GM23248 (cell line): Measurements from ENCODE around the gene REV3L. TPM values are rescaled to one million over a fixed set of nuclear protein-coding genes. Genes with fewer than 3 reads are reported as not detected.

Source experiments
- DNase-seq: peaks from one replicate; pipeline ENCODE4 v3.0.0-alpha.2; 2015
- H2AFZ ChIP-seq: fragments of 200-600 bp; sonication (generic); 2 replicates; pipeline ENCODE4 v1.6.1; 2016; ENCODE audit warnings: antibody characterized with exemption
- H3F3A ChIP-seq: fragments of 200-600 bp; sonication (generic); 2 replicates; pipeline ENCODE4 v1.6.1; 2016; ENCODE audit warnings: mild to moderate bottlenecking, antibody characterized with exemption, mixed run types; ENCODE audit not compliant: insufficient read depth
- H3K27ac ChIP-seq: fragments of 200-600 bp; sonication (generic); 2 replicates; pipeline ENCODE4 v1.5.1; 2016; ENCODE audit warnings: mild to moderate bottlenecking
- H3K27me3 ChIP-seq: fragments of 200-600 bp; sonication (generic); replicated peaks from 2 replicates; pipeline ENCODE4 v1.6.1; 2016; ENCODE audit warnings: mild to moderate bottlenecking; ENCODE audit not compliant: insufficient read depth
- H3K36me3 ChIP-seq: fragments of 200-600 bp; sonication (generic); 2 replicates; pipeline ENCODE4 v1.6.1; 2016; ENCODE audit warnings: low read depth, mild to moderate bottlenecking
- H3K4me1 ChIP-seq: fragments of 200-600 bp; sonication (generic); 2 replicates; pipeline ENCODE4 v1.6.1; 2016; ENCODE audit warnings: mild to moderate bottlenecking; ENCODE audit not compliant: insufficient read depth
- H3K4me2 ChIP-seq: fragments of 200-600 bp; sonication (generic); one replicate; pipeline ENCODE4 v1.6.1; 2016; ENCODE audit warnings: mild to moderate bottlenecking; ENCODE audit not compliant: unreplicated experiment
- H3K4me3 ChIP-seq: fragments of 200-600 bp; sonication (generic); 2 replicates; pipeline ENCODE4 v1.5.1; 2016; ENCODE audit warnings: mild to moderate bottlenecking
- H3K79me2 ChIP-seq: fragments of 200-600 bp; sonication (generic); 2 replicates; pipeline ENCODE4 v1.6.1; 2016; ENCODE audit warnings: mild to moderate bottlenecking; ENCODE audit not compliant: insufficient read depth
- H3K9ac ChIP-seq: fragments of 200-600 bp; sonication (generic); 2 replicates; pipeline ENCODE4 v1.6.1; 2016; ENCODE audit warnings: mild to moderate bottlenecking
- H3K9me2 ChIP-seq: fragments of 200-600 bp; sonication (generic); 2 replicates; pipeline ENCODE4 v1.6.1; 2016; ENCODE audit warnings: mixed run types, mild to moderate bottlenecking, moderate library complexity; ENCODE audit not compliant: insufficient read depth
- H3K9me3 ChIP-seq: fragments of 200-600 bp; sonication (generic); one replicate; pipeline ENCODE4 v1.6.1; 2017; ENCODE audit warnings: low read depth
- H4K20me1 ChIP-seq: fragments of 200-600 bp; sonication (generic); 2 replicates; pipeline ENCODE4 v1.6.0; 2016; ENCODE audit not compliant: insufficient read depth
- EZH2 ChIP-seq: fragments of 200-600 bp; sonication (generic); IDR thresholded peaks from 2 replicates; pipeline ENCODE4 v1.6.1; 2018; ENCODE audit warnings: antibody characterized with exemption, mild to moderate bottlenecking; ENCODE audit not compliant: insufficient read depth, poor library complexity, severe bottlenecking
- EZH2phosphoT487 ChIP-seq: fragments of 200-600 bp; sonication (generic); IDR thresholded peaks from 2 replicates; pipeline ENCODE4 v1.6.1; 2018; ENCODE audit warnings: antibody characterized with exemption, moderate library complexity, mild to moderate bottlenecking, low read depth; ENCODE audit not compliant: insufficient read depth
- WGBS, 2 experiments: methylation state at CpG; one replicate each; pipeline ENCODE4 v1.1.6; 2015 to 2017; ENCODE audit warnings: low lambda C conversion rate in 2 of 2, low coverage in 1 of 2; ENCODE audit errors: missing lambda C conversion rate in 2 of 2; 5-methylcytosine and 5-hydroxymethylcytosine counted together
- in situ Hi-C: fragments of 300-500 bp; cut with MboI; formaldehyde crosslinking; loops from 2 replicates; pipeline ENCODE4 v1.15.0; 2020
- polyA plus RNA-seq: library from polyadenylated mRNA; unstranded; fragments of >200 nt; fragmentation: Nextera tagmentation; extraction: Ambion mirVana; gene quantifications from 2 replicates; pipeline ENCODE4 v1.2.1, GENCODE V29; 2016
- total RNA-seq: library from RNA; depleted of rRNA; stranded (reverse); fragments of >200 nt; shearing (Covaris generic); gene quantifications from 2 replicates; pipeline ENCODE4 v1.2.3, GENCODE V29; 2014

The REV3L gene
- total and polyA plus RNA-seq, 2 experiments from 2014 or later, result 25.0 to 25.1 TPM

GRCh38 chr6:111468329-111469012 is 14.5 kb downstream of the REV3L start:
- TF ChIP-seq EZH2 (no peak), EZH2phosphoT487 (no peak)
- H3F3A ChIP-seq, result peaks cover 19% of the 10 kb centered on the region
- no peaks in the 10 kb centered on the region for H3K9me2 ChIP-seq
- peak overlapping the region; percentile 60 for H3K27ac ChIP-seq
- H3K9ac ChIP-seq, result no peak overlapping the region
- peaks cover 40% of the 10 kb centered on the region for H3K4me1 ChIP-seq
- no peaks in the 10 kb centered on the region for H4K20me1 ChIP-seq
- in situ Hi-C loops, result no loop called here
- no peak overlapping the region for H3K4me3 ChIP-seq
- no peak overlapping the region for H2AFZ ChIP-seq
- no peaks in the 10 kb centered on the region for H3K27me3 ChIP-seq
- H3K36me3 ChIP-seq, result no peaks in the 10 kb centered on the region
- H3K4me2 ChIP-seq, result peak overlapping the region; percentile 26
- peak; percentile 61 for DNase-seq
- no peaks in the 10 kb centered on the region for H3K9me3 ChIP-seq
- 75% methylated on average over 5 of the region's 5 CpGs for WGBS, 2 experiments
- peaks cover 100% of the 10 kb centered on the region for H3K79me2 ChIP-seq

- Histone ChIP-seq H3K9ac (no peak overlapping the region), H3K4me1 (peaks cover 42% of the 10 kb centered on the region), H3K4me3 (no peak overlapping the region), H3F3A (peaks cover 10% of the 10 kb centered on the region), H3K4me2 (no peak overlapping the region), H3K9me2 (no peaks in the 10 kb centered on the region), H2AFZ (no peak overlapping the region), H3K9me3 (no peaks in the 10 kb centered on the region), H4K20me1 (no peaks in the 10 kb centered on the region), H3K79me2 (peaks cover 100% of the 10 kb centered on the region), H3K27me3 (no peaks in the 10 kb centered on the region), H3K36me3 (peaks cover 2% of the 10 kb centered on the region; the same call in 1 of the 2 replicates), H3K27ac (no peak overlapping the region)
- no peak for TF ChIP-seq EZH2phosphoT487
- DNase-seq, result no peak
- WGBS, 2 experiments, result 80 to 82% methylated on average over 1 of the region's 1 CpG
- in situ Hi-C loops, result no loop called here
Measured at GRCh38 chr6:111464184-111464583, 18.8 kb downstream of the REV3L start.

- DNase-seq, result peak; percentile 67
- in situ Hi-C loops, result no loop called here
- no peaks in the 10 kb centered on the region for H3K9me3 ChIP-seq
- H3K4me1 ChIP-seq, result peaks cover 30% of the 10 kb centered on the region
- H3K79me2 ChIP-seq, result peaks cover 100% of the 10 kb centered on the region
- peaks cover 8% of the 10 kb centered on the region for H3K36me3 ChIP-seq
- no peaks in the 10 kb centered on the region for H3K27me3 ChIP-seq
- H2AFZ ChIP-seq, result no peak overlapping the region
- H3K27ac ChIP-seq, result peak overlapping the region; percentile 28; the same call in 1 of the 2 replicates
- no peak overlapping the region for H3K4me2 ChIP-seq
- H3K9me2 ChIP-seq, result no peaks in the 10 kb centered on the region
- H3F3A ChIP-seq, result no peaks in the 10 kb centered on the region; the same call in 1 of the 2 replicates
- TF ChIP-seq EZH2phosphoT487, result no peak
- TF ChIP-seq EZH2, result no peak
- 50 to 54% methylated on average over 7 of the region's 7 CpGs for WGBS, 2 experiments
- H4K20me1 ChIP-seq, result no peaks in the 10 kb centered on the region
- no peak overlapping the region for H3K9ac ChIP-seq
- H3K4me3 ChIP-seq, result peak overlapping the region; percentile 57; the same call in 1 of the 2 replicates
Measured at GRCh38 chr6:111462770-111463391, 20.1 kb downstream of the REV3L start.

GRCh38 chr6:111461860-111462259 is 21.2 kb downstream of the REV3L start:
- no peaks in the 10 kb centered on the region; the same call in 1 of the 2 replicates for H3F3A ChIP-seq
- peak overlapping the region; percentile 57 for H3K4me3 ChIP-seq
- no peaks in the 10 kb centered on the region for H3K9me2 ChIP-seq
- peak overlapping the region; percentile 36 for H3K9ac ChIP-seq
- H3K27ac ChIP-seq, result no peak overlapping the region
- H4K20me1 ChIP-seq, result no peaks in the 10 kb centered on the region
- no peaks in the 10 kb centered on the region for H3K9me3 ChIP-seq
- no peak for TF ChIP-seq EZH2phosphoT487
- no peak for TF ChIP-seq EZH2
- peak overlapping the region; percentile 4; the same call in 1 of the 2 replicates for H2AFZ ChIP-seq
- peak overlapping the region; percentile 77 for H3K4me2 ChIP-seq
- in situ Hi-C loops, result no loop called here
- peaks cover 30% of the 10 kb centered on the region for H3K4me1 ChIP-seq
- H3K79me2 ChIP-seq, result peaks cover 100% of the 10 kb centered on the region
- DNase-seq, result peak; percentile 16
- peaks cover 8% of the 10 kb centered on the region for H3K36me3 ChIP-seq
- H3K27me3 ChIP-seq, result no peaks in the 10 kb centered on the region
